Measurements from ENCODE around the gene CCDC43.

- TF ChIP-seq POLR2A (IDR thresholded peaks at IDR 0.05; ENCODE audit: low read depth, low read length) = no peak
- no peak for TF ChIP-seq TAF1 (IDR thresholded peaks at IDR 0.05; ENCODE audit: borderline replicate concordance, low read depth, low read length)
Measured at GRCh38 chr17:44673893-44674292, 15.7 kb downstream of the CCDC43 start.
